Measurements from ENCODE around the gene ZDHHC17. TPM values are rescaled to one million over a fixed set of nuclear protein-coding genes. Genes with fewer than 3 reads are reported as not detected.

Gene ZDHHC17
- total RNA-seq, 6 experiments from 2014 or later, result 7.7 to 12.2 (median 9.5) TPM

- DNase-seq (no peak), ATAC-seq (no peak)
- intact Hi-C loops (cut with DNase I), result no loop called here
- no peak overlapping the region for H3K27ac ChIP-seq
- no peaks in the 10 kb centered on the region for H3K4me1 ChIP-seq
- no peaks in the 10 kb centered on the region for H3K36me3 ChIP-seq
- H3K27me3 ChIP-seq, result no peaks in the 10 kb centered on the region
- TF ChIP-seq POLR2A (IDR thresholded peaks at IDR 0.05) (no peak), CTCF (IDR thresholded peaks at IDR 0.05) (no peak)
- no peaks in the 10 kb centered on the region for H3K9me3 ChIP-seq
- no peak overlapping the region for H3K4me3 ChIP-seq
Observed at GRCh38 chr12:76813265-76813664, 49.4 kb downstream of the ZDHHC17 start.

GRCh38 chr12:76813972-76814371, 50.1 kb downstream of the ZDHHC17 start:
- intact Hi-C loops (cut with DNase I), result no loop called here
- Histone ChIP-seq H3K36me3 (no peaks in the 10 kb centered on the region), H3K27ac (no peak overlapping the region), H3K27me3 (no peaks in the 10 kb centered on the region), H3K4me3 (no peak overlapping the region), H3K4me1 (no peaks in the 10 kb centered on the region), H3K9me3 (no peaks in the 10 kb centered on the region)
- DNase-seq, result no peak
- ATAC-seq, result peak in 2 of 4 donors; percentile 49 to 81
- TF ChIP-seq POLR2A (IDR thresholded peaks at IDR 0.05) (no peak), CTCF (IDR thresholded peaks at IDR 0.05) (no peak)
- WGBS (ENCODE audit: insufficient coverage, low coverage, low lambda C conversion rate, missing lambda C conversion rate), result 77% methylated on average over 4 of the region's 4 CpGs

GRCh38 chr12:76820888-76821482, 57.1 kb downstream of the ZDHHC17 start:
- Histone ChIP-seq H3K4me3 (no peak overlapping the region), H3K9me3 (no peaks in the 10 kb centered on the region), H3K27me3 (no peaks in the 10 kb centered on the region), H3K27ac (no peak overlapping the region), H3K36me3 (no peaks in the 10 kb centered on the region), H3K4me1 (no peaks in the 10 kb centered on the region)
- intact Hi-C loops (cut with DNase I), result no loop called here
- no peak for DNase-seq
- whole genome bisulfite sequencing (ENCODE audit: insufficient coverage, low coverage, low lambda C conversion rate, missing lambda C conversion rate), result 12% methylated on average over 2 of the region's 2 CpGs
- TF ChIP-seq POLR2A (IDR thresholded peaks at IDR 0.05), result no peak
- TF ChIP-seq CTCF (IDR thresholded peaks at IDR 0.05), result peak in 3 of 4 donors; percentile 57 to 61 (median 59)
- peak; percentile 68 to 82 (median 79) for ATAC-seq

DNA sequence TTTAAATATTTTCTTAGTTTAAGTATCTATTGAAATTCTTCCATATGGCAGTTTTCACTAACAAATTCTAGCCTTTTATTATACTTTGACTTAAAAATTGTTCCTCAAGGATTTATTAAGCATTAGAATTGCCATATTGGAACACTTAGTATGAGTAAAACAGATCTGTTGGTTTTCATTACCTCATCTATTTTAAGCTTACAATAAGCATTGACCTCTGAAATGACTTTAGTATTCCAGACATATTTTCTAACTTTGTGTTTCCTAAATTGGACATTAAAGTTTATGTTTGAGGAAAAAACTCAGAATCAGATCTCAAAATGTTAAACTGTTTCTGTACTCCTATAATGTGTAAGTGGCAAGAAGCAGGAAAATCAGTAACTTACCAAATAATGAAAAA, 66.5 kb downstream of the ZDHHC17 start:
- DNase-seq (no peak), ATAC-seq (no peak)
- TF ChIP-seq POLR2A (IDR thresholded peaks at IDR 0.05) (no peak), CTCF (IDR thresholded peaks at IDR 0.05) (no peak)
- no peaks in the 10 kb centered on the region for H3K27me3 ChIP-seq
- no peaks in the 10 kb centered on the region for H3K4me1 ChIP-seq
- intact Hi-C loops (cut with DNase I), result no loop called here
- no peaks in the 10 kb centered on the region for H3K9me3 ChIP-seq
- H3K27ac ChIP-seq, result no peak overlapping the region
- H3K36me3 ChIP-seq, result peaks cover 0 to 6% (median 2%) of the 10 kb centered on the region in 4 donors
- no peak overlapping the region for H3K4me3 ChIP-seq

DNA sequence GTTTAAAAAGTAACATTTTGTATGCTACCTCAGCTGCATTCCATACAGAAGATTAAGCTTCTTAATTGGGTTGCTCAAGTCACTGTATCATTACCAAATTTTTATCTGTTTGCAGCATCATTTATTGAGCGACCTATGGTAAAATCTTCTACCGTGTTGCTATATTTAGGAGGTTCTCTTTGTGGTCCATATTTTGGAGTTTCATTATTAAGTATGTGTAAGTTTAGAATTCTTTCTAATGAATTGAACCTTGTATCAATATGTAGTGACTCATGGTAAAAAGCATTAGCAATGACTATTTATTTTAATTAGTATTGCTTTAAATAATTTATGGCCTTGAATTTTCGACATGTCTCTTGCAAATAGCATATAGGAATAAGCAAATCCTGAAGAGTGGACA, 72.7 kb downstream of the ZDHHC17 start:
- DNase-seq, result no peak
- Histone ChIP-seq H3K36me3 (peaks cover 0 to under 1% (median 0%) of the 10 kb centered on the region in 4 donors), H3K27ac (no peak overlapping the region), H3K27me3 (no peaks in the 10 kb centered on the region), H3K4me3 (no peak overlapping the region), H3K9me3 (no peaks in the 10 kb centered on the region), H3K4me1 (no peaks in the 10 kb centered on the region)
- no peak for ATAC-seq
- TF ChIP-seq POLR2A (IDR thresholded peaks at IDR 0.05), result no peak
- intact Hi-C loops (cut with DNase I), result no loop called here
- 62% methylated on average over 3 of the region's 3 CpGs for WGBS (ENCODE audit: insufficient coverage, low coverage, low lambda C conversion rate, missing lambda C conversion rate)
